H9 (cell line): ENCODE data around the gene ZNF577. TPM values are rescaled to one million over a fixed set of nuclear protein-coding genes. Genes with fewer than 3 reads are reported as not detected.

ENCODE experiments used
- DNase-seq: peaks from one replicate; pipeline ENCODE4 v3.0.0-alpha.2; 2017
- H2AFZ ChIP-seq: one replicate; pipeline ENCODE4 v1.6.1; 2013; ENCODE audit warnings: mild to moderate bottlenecking, low read length, control low read depth, moderate library complexity
- H2AK5ac ChIP-seq: 2 replicates; pipeline ENCODE4 v1.6.1; 2013; ENCODE audit warnings: low read length, control low read depth, mixed read lengths; ENCODE audit not compliant: insufficient read length
- H2BK120ac ChIP-seq: one replicate; pipeline ENCODE4 v1.6.1; 2013; ENCODE audit warnings: low read depth, mild to moderate bottlenecking, low read length, control low read depth, inconsistent platforms; ENCODE audit not compliant: poor library complexity, severe bottlenecking
- H2BK12ac ChIP-seq: 2 replicates; pipeline ENCODE4 v1.6.1; 2013; ENCODE audit warnings: low read length, control low read depth, mixed read lengths, low read depth; ENCODE audit not compliant: insufficient read length
- H2BK15ac ChIP-seq: 2 replicates; pipeline ENCODE4 v1.6.1; 2013; ENCODE audit warnings: low read depth, low read length, control low read depth
- H2BK20ac ChIP-seq: one replicate; pipeline ENCODE4 v1.6.1; 2013; ENCODE audit warnings: low read depth, mild to moderate bottlenecking, low read length, control low read depth, inconsistent platforms; ENCODE audit not compliant: poor library complexity, severe bottlenecking
- H2BK5ac ChIP-seq: 2 replicates; pipeline ENCODE4 v1.6.1; 2013; ENCODE audit warnings: low read length, control low read depth, mixed read lengths; ENCODE audit not compliant: insufficient read length
- H3K14ac ChIP-seq: 2 replicates; pipeline ENCODE4 v1.6.1; 2013; ENCODE audit warnings: low read length, control low read depth; ENCODE audit not compliant: insufficient read depth
- H3K18ac ChIP-seq: 2 replicates; pipeline ENCODE4 v1.6.1; 2013; ENCODE audit warnings: low read depth, mild to moderate bottlenecking, mixed read lengths, low read length, control low read depth; ENCODE audit not compliant: insufficient read length
- H3K23ac ChIP-seq: 2 replicates; pipeline ENCODE4 v1.6.1; 2013; ENCODE audit warnings: low read length, control low read depth, mixed read lengths, low read depth; ENCODE audit not compliant: insufficient read length
- H3K23me2 ChIP-seq: 2 replicates; pipeline ENCODE4 v1.6.1; 2013; ENCODE audit warnings: low read depth, mild to moderate bottlenecking, mixed read lengths, low read length, control low read depth; ENCODE audit not compliant: insufficient read length, poor library complexity, severe bottlenecking
- H3K27ac ChIP-seq: 2 replicates; pipeline ENCODE4 v1.5.1; 2013; ENCODE audit warnings: low read length, control low read depth, mixed read lengths, low read depth; ENCODE audit not compliant: insufficient read length
- H3K27me3 ChIP-seq: 2 replicates; pipeline ENCODE4 v1.6.1; 2013; ENCODE audit warnings: low read length, control low read depth, inconsistent platforms; ENCODE audit not compliant: insufficient read depth
- H3K4ac ChIP-seq: 2 replicates; pipeline ENCODE4 v1.6.1; 2013; ENCODE audit warnings: low read depth, mild to moderate bottlenecking, control low read depth, inconsistent platforms, low read length, moderate library complexity
- H3K4me1 ChIP-seq: 2 replicates; pipeline ENCODE4 v1.6.1; 2013; ENCODE audit warnings: low read length, control low read depth, inconsistent platforms; ENCODE audit not compliant: insufficient read depth
- H3K4me2 ChIP-seq: 2 replicates; pipeline ENCODE4 v1.6.1; 2013; ENCODE audit warnings: low read length, control low read depth, mixed read lengths; ENCODE audit not compliant: insufficient read length, insufficient read depth
- H3K56ac ChIP-seq: 2 replicates; pipeline ENCODE4 v1.6.1; 2013; ENCODE audit warnings: low read depth, mild to moderate bottlenecking, mixed read lengths, low read length, control low read depth; ENCODE audit not compliant: insufficient read length
- H3K79me1 ChIP-seq: 2 replicates; pipeline ENCODE4 v1.6.1; 2013; ENCODE audit warnings: low read depth, mild to moderate bottlenecking, moderate library complexity, low read length, control low read depth, inconsistent platforms; ENCODE audit not compliant: insufficient read depth, poor library complexity, severe bottlenecking
- H3K79me2 ChIP-seq: 2 replicates; pipeline ENCODE4 v1.6.1; 2013; ENCODE audit warnings: low read length, control low read depth, inconsistent platforms; ENCODE audit not compliant: insufficient read depth
- H3K9ac ChIP-seq: 2 replicates; pipeline ENCODE4 v1.6.1; 2013; ENCODE audit warnings: low read length, control low read depth, mixed read lengths; ENCODE audit not compliant: insufficient read length; ENCODE audit errors: extremely low read depth
- H3K9me3 ChIP-seq: one replicate; pipeline ENCODE4 v1.6.1; 2013; ENCODE audit warnings: low read depth, low read length, inconsistent platforms; ENCODE audit not compliant: control insufficient read depth
- H3T11ph ChIP-seq: one replicate; pipeline ENCODE4 v1.6.1; 2013; ENCODE audit warnings: mild to moderate bottlenecking, low read length, control low read depth, inconsistent platforms
- H4K20me1 ChIP-seq: one replicate; pipeline ENCODE4 v1.6.1; 2013; ENCODE audit not compliant: control insufficient read depth, insufficient read length, insufficient read depth
- H4K5ac ChIP-seq: 2 replicates; pipeline ENCODE4 v1.6.1; 2013; ENCODE audit warnings: low read depth, mild to moderate bottlenecking, mixed read lengths, low read length, control low read depth; ENCODE audit not compliant: insufficient read length
- H4K8ac ChIP-seq: replicated peaks from 2 replicates; pipeline ENCODE4 v1.6.1; 2013; ENCODE audit warnings: low read length, control low read depth, mixed read lengths, low read depth; ENCODE audit not compliant: insufficient read length
- H4K91ac ChIP-seq: 2 replicates; pipeline ENCODE4 v1.6.1; 2013; ENCODE audit warnings: low read depth, mild to moderate bottlenecking, moderate library complexity, mixed read lengths, low read length, control low read depth; ENCODE audit not compliant: insufficient read length
- H3K27ac Mint-ChIP-seq, 3 experiments: 2 replicates in 2 of 3; 3 replicates in 1 of 3; pipeline ENCODE4 v1.8.0; 2020 to 2021; ENCODE audit warnings: mixed read lengths in 3 of 3, mild to moderate bottlenecking in 1 of 3, moderate library complexity in 1 of 3
- H3K27me3 Mint-ChIP-seq: 2 replicates; pipeline ENCODE4 v1.8.0; 2021; ENCODE audit warnings: low read depth, mild to moderate bottlenecking, moderate library complexity, mixed read lengths
- H3K36me3 Mint-ChIP-seq, 3 experiments: 2 replicates in 2 of 3; 3 replicates in 1 of 3; pipeline ENCODE4 v1.8.0; 2020 to 2021; ENCODE audit warnings: low read depth in 3 of 3, mixed read lengths in 3 of 3; ENCODE audit not compliant: insufficient read depth in 1 of 3
- H3K4me1 Mint-ChIP-seq, 2 experiments: 2 replicates each; pipeline ENCODE4 v1.8.0; 2020; ENCODE audit warnings: mixed read lengths in 2 of 2
- H3K4me3 Mint-ChIP-seq, 2 experiments: 2 replicates in 1 of 2; 3 replicates in 1 of 2; pipeline ENCODE4 v1.8.0; 2020 to 2021; ENCODE audit warnings: mild to moderate bottlenecking in 2 of 2, mixed read lengths in 2 of 2, moderate library complexity in 1 of 2
- H3K9me3 Mint-ChIP-seq, 2 experiments: 2 replicates in 1 of 2; 3 replicates in 1 of 2; pipeline ENCODE4 v1.8.0; 2020; ENCODE audit warnings: mild to moderate bottlenecking in 2 of 2, mixed read lengths in 2 of 2, moderate library complexity in 1 of 2
- CTCF ChIP-seq: fragments of 200-600 bp; sonication (generic); conservative IDR thresholded peaks from 3 replicates; pipeline ENCODE4 v1.8.0; 2021; ENCODE audit warnings: antibody characterized with exemption, mild to moderate bottlenecking
- WGBS: extraction: QIAGEN DNeasy Blood & Tissue Kit; methylation state at CpG from one replicate; pipeline ENCODE4 v1.1.7; 2013; ENCODE audit warnings: missing lambda C conversion rate, low lambda C conversion rate, mixed read lengths; ENCODE audit not compliant: insufficient read length; ENCODE audit errors: extremely low coverage; 5-methylcytosine and 5-hydroxymethylcytosine counted together
- total RNA-seq: library from RNA; stranded (reverse); gene quantifications from 2 replicates; pipeline ENCODE4 v1.2.1, GENCODE V29; 2021

The ZNF577 gene
- total RNA-seq, 1 experiment from 2014 or later: 42.1 TPM

DNA sequence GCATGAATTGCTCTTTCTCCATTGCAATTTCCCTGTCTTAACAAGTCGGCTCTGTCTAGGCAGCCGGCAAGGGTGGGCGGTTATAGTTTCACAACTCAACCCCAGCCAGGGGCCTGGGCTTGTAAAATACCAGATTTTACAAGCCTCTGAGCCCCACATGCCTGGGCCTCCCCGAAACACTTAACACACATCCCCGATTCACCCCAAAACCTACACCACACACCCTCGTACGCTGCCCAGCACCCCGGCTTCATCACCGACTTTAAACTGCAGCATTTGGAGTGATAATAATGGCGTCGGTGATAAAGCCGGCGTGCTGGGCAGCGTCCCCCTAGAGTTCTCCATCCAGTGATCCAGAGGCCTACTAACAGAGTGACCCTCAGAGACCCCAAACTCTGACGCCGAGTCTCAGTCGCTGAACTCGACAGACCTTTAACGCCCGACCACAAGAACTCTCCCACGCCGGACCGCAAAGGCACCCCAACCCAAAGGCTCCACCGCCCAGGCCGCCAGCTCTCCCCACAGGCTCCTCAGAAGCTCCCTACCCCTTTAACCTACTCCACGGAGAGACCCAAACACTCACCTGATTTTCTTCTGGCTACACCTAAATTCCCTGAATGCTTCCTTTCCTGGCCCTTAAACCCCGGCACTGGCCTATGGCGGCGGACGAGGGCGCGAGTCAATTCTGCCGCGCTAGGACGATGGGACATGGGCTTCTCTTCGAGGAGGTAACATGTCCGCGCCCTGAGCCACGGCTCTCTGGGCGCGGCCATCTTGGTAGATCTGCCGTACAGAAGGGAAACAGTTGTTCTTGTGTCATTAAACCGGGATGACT lies 16.8 kb upstream of the ZNF577 start, which contains the start of gene ZNF649:
TSS of gene ZNF649 (minus strand) at position 687 of the 835 bp plus-strand sequence. CDS start 4,910 bp downstream, outside the sequence.
- H2AFZ ChIP-seq: no peak within 1 kb of the TSS
- peak within 1 kb of the TSS; percentile 97 for H3K4me2 ChIP-seq
- WGBS: no CpG with 5 or more reads among the region's 43 CpGs
- H3K23ac ChIP-seq: no peak within 1 kb of the TSS
- H3T11ph ChIP-seq: peak within 1 kb of the TSS; percentile 89
- peak within 1 kb of the TSS; percentile 74 for H4K5ac ChIP-seq
- no peak within 1 kb of the TSS for H2BK15ac ChIP-seq
- Mint-ChIP-seq H3K36me3 (peaks cover 53 to 67% (median 60%) of the 10 kb centered on the region in 3 experiments), H3K4me1 (peaks cover 53 to 55% of the 10 kb centered on the region in 2 experiments), H3K4me3 (peak within 1 kb of the TSS; percentile 98 to 99), H3K9me3 (peaks cover 50 to 91% of the 10 kb centered on the region in 2 experiments), H3K27ac (peak within 1 kb of the TSS; percentile 93 to 100 (median 99)), H3K27me3 (no peaks in the 10 kb centered on the region; the same call in 1 of the 2 replicates)
- peaks cover 29% of the 10 kb centered on the region for H3K9me3 ChIP-seq
- H2BK120ac ChIP-seq: peak within 1 kb of the TSS; percentile 24
- H4K20me1 ChIP-seq: peaks cover 3% of the 10 kb centered on the region
- peaks cover 10% of the 10 kb centered on the region; the same call in 1 of the 2 replicates for H3K4me1 ChIP-seq
- H3K27me3 ChIP-seq: no peaks in the 10 kb centered on the region
- H4K8ac ChIP-seq: no peak within 1 kb of the TSS
- peak within 1 kb of the TSS; percentile 90 for H2BK20ac ChIP-seq
- peak within 1 kb of the TSS; percentile 36; the same call in 1 of the 2 replicates for H3K4ac ChIP-seq
- H3K56ac ChIP-seq: peak within 1 kb of the TSS; percentile 98
- H2BK12ac ChIP-seq: no peak within 1 kb of the TSS
- DNase-seq: peak; percentile 87
- H3K18ac ChIP-seq: peak within 1 kb of the TSS; percentile 98
- H3K14ac ChIP-seq: peak within 1 kb of the TSS; percentile 99
- H3K27ac ChIP-seq: peak within 1 kb of the TSS; percentile 97
- peak within 1 kb of the TSS; percentile 78 for H2AK5ac ChIP-seq
- H3K79me1 ChIP-seq: peaks cover 3% of the 10 kb centered on the region
- H3K23me2 ChIP-seq: peaks cover 23% of the 10 kb centered on the region
- TF ChIP-seq CTCF: no peak
- H2BK5ac ChIP-seq: peak within 1 kb of the TSS; percentile 88
- H4K91ac ChIP-seq: peak within 1 kb of the TSS; percentile 89
- H3K79me2 ChIP-seq: peaks cover 48% of the 10 kb centered on the region
- H3K9ac ChIP-seq: peak within 1 kb of the TSS; percentile 99
